Suppressor macrophage treated with lipopolysaccharide for 1 hour (primary cell): ENCODE measurements around the gene PRXL2A.
A peak's percentile ranks its signal among the peaks of the same experiment; 100 is the strongest.
"Not testable (repeated sequence)": the region's sequence is repeated elsewhere in the genome, so short reads cannot be mapped to it uniquely, and the experiment has no call there.

Experiments used
- DNase-seq, 3 donors: peaks; one replicate each; pipeline ENCODE4 v3.0.0-alpha.2; 2020 to 2022

The PRXL2A gene

GRCh38 chr10:80411681-80412220, 3.4 kb downstream of the PRXL2A start:
- DNase-seq: no peak

- DNase-seq: peak; percentile 49 to 66 (median 51)
These were observed 4.1 kb downstream of the PRXL2A start for GRCh38 chr10:80412486-80412885.

GRCh38 chr10:80413271-80413996, 5.1 kb downstream of the PRXL2A start:
- peak; percentile 76 to 82 (median 79) for DNase-seq

GRCh38 chr10:80414142-80414895, 6.0 kb downstream of the PRXL2A start:
- peak in 1 of 3 donors; percentile 4 for DNase-seq

- DNase-seq: no peak
These were observed 7.6 kb downstream of the PRXL2A start for GRCh38 chr10:80415734-80416478.

- no peak for DNase-seq
These were observed 8.2 kb downstream of the PRXL2A start for GRCh38 chr10:80416479-80417098.

GRCh38 chr10:80417256-80417655, 8.9 kb downstream of the PRXL2A start:
- DNase-seq: not testable (repeated sequence)

- no peak for DNase-seq
These were observed 12.8 kb downstream of the PRXL2A start for GRCh38 chr10:80421050-80421706.

- peak; percentile 30 to 62 (median 62) for DNase-seq
These were observed 13.6 kb downstream of the PRXL2A start for GRCh38 chr10:80421707-80422536.

GRCh38 chr10:80425901-80426300, 17.6 kb downstream of the PRXL2A start:
- DNase-seq: no peak

GRCh38 chr10:80427541-80427940, 19.2 kb downstream of the PRXL2A start:
- DNase-seq: peak in 2 of 3 donors; percentile 50 to 65

GRCh38 chr10:80429521-80429973, 21.2 kb downstream of the PRXL2A start:
- peak; percentile 93 to 96 (median 94) for DNase-seq

GRCh38 chr10:80433134-80433533, 24.8 kb downstream of the PRXL2A start:
- no peak for DNase-seq

- DNase-seq: no peak
These were observed 28.2 kb downstream of the PRXL2A start for GRCh38 chr10:80436446-80437098.

- no peak for DNase-seq
These were observed 28.9 kb downstream of the PRXL2A start for GRCh38 chr10:80437227-80437626.

GRCh38 chr10:80441831-80442230, 33.5 kb downstream of the PRXL2A start:
- DNase-seq: no peak

GRCh38 chr10:80442879-80443278, 34.5 kb downstream of the PRXL2A start:
- DNase-seq: no peak

- DNase-seq: peak; percentile 65 to 77 (median 71)
These were observed 35.2 kb downstream of the PRXL2A start for GRCh38 chr10:80443531-80443974.

- no peak for DNase-seq
These were observed 35.8 kb downstream of the PRXL2A start for GRCh38 chr10:80444124-80444523.

GRCh38 chr10:80444646-80445319, 36.4 kb downstream of the PRXL2A start:
- peak; percentile 82 to 89 (median 83) for DNase-seq
